HG02798 (cell line): ENCODE measurements around the gene UPK3BL2.
"Not testable (repeated sequence)": the region's sequence is repeated elsewhere in the genome, so short reads cannot be mapped to it uniquely, and the experiment has no call there.

ENCODE experiments used
- ATAC-seq: cut with Tn5 transposase; IDR thresholded peaks from one replicate; pipeline ENCODE4 v1.9.1; 2021; ENCODE audit warnings: mild to moderate bottlenecking; ENCODE audit not compliant: unreplicated experiment, poor library complexity

UPK3BL2 gene

DNA sequence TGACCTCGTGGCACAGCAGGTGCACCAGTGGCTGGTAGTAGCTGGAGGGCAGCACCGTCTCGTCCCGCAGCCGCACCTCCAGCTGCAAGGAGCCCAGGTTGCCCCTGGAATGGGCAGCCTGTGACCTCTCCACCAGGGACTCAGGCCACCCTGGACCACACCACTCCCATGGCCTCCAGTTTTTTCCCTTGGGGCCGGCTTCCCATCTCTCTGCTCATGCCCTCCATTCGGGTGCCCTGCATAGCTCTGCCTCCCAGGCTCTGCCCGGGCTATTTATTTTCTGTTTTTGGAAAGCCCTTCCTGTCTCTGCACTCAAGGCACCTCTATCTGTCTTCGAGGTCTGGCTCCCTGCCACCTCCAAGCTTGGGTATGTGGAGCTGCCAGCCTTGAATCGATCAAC lies 46.6 kb downstream of the UPK3BL2 start:
- ATAC-seq: not testable (repeated sequence)

DNA sequence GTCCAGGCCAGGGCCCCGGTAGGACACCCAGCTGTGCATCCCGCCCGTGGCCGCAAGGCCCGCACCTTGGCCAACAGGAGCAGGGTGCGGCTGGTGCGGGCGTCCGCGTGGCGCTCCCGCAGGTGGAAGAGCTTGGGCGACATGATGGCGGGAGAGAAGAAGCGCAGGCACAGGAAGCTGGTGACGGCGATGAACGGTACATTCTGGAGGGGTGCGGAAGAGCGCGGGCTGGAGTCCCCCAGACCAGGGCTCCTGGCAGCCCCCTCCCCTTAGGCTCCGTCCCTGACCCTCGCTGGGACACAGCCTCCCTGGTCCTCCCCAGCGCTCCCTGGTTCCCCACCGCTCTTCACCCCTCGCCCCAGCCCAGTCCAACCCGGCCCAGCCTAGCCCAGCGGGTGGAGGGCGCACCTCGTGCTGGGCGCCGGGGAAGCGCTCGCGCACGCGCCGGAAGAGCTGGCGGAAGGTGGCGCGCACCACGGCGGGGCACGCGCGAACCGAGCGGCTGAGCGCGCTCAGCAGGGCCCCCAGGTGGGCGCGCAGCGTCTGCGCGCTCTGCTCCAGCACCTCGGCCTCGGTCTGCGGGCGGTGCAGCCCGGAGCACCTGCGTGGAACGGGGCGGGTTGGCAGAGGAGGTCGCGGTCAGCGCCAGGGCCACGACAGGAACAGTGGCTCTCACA lies 48.9 kb downstream of the UPK3BL2 start:
- peak; percentile 73 for ATAC-seq

DNA sequence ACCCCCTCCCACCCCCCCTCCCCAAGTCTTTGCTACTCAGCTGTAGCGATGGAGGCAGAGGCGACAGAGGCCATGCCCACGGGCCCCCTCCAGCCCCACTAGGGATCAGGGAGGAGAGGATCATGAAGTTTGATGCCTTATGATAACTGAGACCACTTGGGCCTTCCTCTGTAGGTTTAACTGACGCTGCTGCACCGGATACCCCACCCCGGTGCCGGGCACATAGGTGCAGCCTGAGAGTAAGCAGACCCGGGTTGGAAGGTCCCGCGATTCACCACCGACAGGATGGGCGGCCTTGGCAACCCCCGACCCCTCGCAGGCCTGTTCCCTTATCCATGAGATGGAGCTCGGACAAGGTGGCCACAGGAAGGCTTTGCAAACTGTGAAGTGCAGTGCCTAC lies 49.5 kb downstream of the UPK3BL2 start:
- ATAC-seq: not testable (repeated sequence)

DNA sequence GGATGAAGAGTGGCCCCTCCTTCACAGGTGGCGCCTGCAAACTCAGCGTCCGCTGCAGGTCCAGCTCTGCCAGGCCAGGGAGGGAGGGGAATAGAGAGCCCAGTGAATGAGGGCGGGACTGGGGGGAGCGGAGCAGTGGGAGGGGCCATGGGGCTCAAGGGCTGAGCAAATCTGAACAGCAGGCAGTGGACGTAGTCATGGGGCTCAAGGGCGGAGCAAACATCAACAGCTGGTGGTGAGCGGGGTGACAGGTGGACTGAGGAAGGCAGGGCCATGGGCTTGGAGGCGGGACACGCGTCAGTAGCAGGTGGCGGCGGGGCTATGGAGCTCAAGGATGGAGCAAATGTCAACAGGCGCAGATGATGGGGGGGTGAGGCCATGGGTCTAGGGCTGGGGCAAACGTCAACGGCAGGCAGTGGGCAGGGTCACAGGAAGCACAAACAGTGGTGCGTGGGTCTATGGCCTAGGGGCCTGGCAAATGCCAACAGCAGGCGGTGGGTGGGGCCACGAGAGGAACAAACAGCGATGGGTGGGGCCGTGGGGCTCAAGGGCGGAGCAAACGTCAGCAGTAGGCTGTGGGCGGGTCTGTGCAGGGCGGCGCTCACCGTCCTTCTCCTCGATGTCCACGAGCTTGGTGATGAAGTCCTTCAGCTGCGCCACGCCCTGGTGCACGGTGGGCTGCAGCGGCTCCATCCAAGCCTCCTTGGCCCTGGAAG lies 50.1 kb downstream of the UPK3BL2 start:
- ATAC-seq: peak; percentile 52

DNA sequence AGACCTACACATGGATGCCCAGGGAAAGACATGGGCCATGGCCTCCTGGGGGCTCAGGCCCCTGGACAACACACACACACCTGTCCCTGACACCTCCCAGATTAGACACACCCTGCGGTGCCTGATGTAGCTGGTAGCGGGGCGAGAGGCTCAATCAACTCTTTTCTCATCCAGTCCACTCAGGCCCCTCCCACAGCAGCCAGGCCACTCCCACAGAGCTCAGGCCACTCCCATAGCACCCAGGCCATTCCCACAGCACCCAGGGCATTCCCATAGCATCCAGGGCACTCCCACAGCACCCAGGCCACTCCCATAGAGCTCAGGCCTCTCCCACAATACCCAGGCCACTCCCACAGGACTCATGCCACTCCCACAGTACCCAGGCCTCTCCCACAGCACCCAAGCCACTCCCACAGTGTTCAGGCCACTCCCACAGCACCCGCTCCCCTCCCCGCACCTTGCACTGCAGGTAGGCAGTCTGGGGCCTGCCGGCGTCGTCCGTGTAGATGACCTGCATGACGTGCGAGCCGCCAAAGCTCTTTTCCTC lies 52.9 kb downstream of the UPK3BL2 start:
- ATAC-seq: peak; percentile 52
